Panc1 (cell line): ENCODE data around the gene HYCC2. TPM values are rescaled to one million over a fixed set of nuclear protein-coding genes. Genes with fewer than 3 reads are reported as not detected.

Experiments
- ATAC-seq: fragments of 200-7000 bp; cut with Tn5 transposase; 2 replicates; pipeline ENCODE4 v1.9.1; 2020; ENCODE audit warnings: mild to moderate bottlenecking, moderate library complexity
- BruUV-seq: library from RNA; stranded (reverse); fragments of 400-500 nt; replicated peaks from 2 replicates; lab custom pipeline; 2021; lab: Mats Ljungman, UMichigan
- CTCF ChIA-PET: fragments of 300-600 bp; sonication (Branson Sonifier 250); formaldehyde crosslinking; loops from one replicate; lab custom pipeline; 2022; ENCODE audit warnings: antibody characterized with exemption; lab: Charles Lee
- POLR2A ChIA-PET: fragments of 300-600 bp; sonication (Branson Sonifier 250); formaldehyde crosslinking; loops from one replicate; lab custom pipeline; 2022; ENCODE audit warnings: antibody characterized with exemption; lab: Charles Lee
- DNase-seq: peaks from one replicate; pipeline ENCODE4 v3.0.0-alpha.2; 2010; ENCODE audit warnings: low read depth, low spot score
- H3K27ac ChIP-seq: 2 replicates; pipeline ENCODE4 v1.5.1; 2011; ENCODE audit warnings: mild to moderate bottlenecking, low read length, inconsistent platforms
- H3K27me3 ChIP-seq: fragments of 200-500 bp; sonication (Bioruptor generic); 2 replicates; pipeline ENCODE4 v1.6.0; 2014; ENCODE audit warnings: low read length, inconsistent platforms; ENCODE audit not compliant: control insufficient read depth, insufficient read depth
- H3K36me3 ChIP-seq: fragments of 200-500 bp; sonication (Bioruptor generic); 2 replicates; pipeline ENCODE4 v1.5.1; 2014; ENCODE audit warnings: inconsistent platforms, mild to moderate bottlenecking, low read length, moderate library complexity; ENCODE audit not compliant: control insufficient read depth, insufficient read depth
- H3K4me1 ChIP-seq: 2 replicates; pipeline ENCODE4 v1.5.1; 2011; ENCODE audit warnings: inconsistent platforms, mild to moderate bottlenecking, low read length, moderate library complexity; ENCODE audit not compliant: control insufficient read depth, insufficient read depth
- H3K4me3 ChIP-seq, 2 experiments: 2 replicates each; pipeline ENCODE4 v1.5.1; 2011 to 2012; ENCODE audit warnings: low read depth in 2 of 2, low read length in 2 of 2, mild to moderate bottlenecking in 2 of 2, inconsistent platforms in 1 of 2, moderate library complexity in 1 of 2
- H3K9me3 ChIP-seq: fragments of 200-500 bp; sonication (Bioruptor generic); 2 replicates; pipeline ENCODE4 v1.5.1; 2014; ENCODE audit warnings: low read depth, mild to moderate bottlenecking, inconsistent platforms, low read length, moderate library complexity; ENCODE audit not compliant: control insufficient read depth, insufficient read depth
- CTCF ChIP-seq: fragments of 450-650 bp; IDR thresholded peaks from 2 replicates; pipeline ENCODE4 v1.5.1; 2017; ENCODE audit warnings: mild to moderate bottlenecking
- POLR2AphosphoS5 ChIP-seq: IDR thresholded peaks from 2 replicates; pipeline ENCODE4 v1.6.1; 2012; ENCODE audit warnings: mild to moderate bottlenecking, low read depth, low read length, moderate library complexity
- REST ChIP-seq, 2 experiments: IDR thresholded peaks; 2 replicates each; pipeline ENCODE4 v1.6.1; 2011 to 2012; ENCODE audit warnings: low read depth in 2 of 2, control low read depth in 1 of 2, low read length in 1 of 2, mild to moderate bottlenecking in 1 of 2, moderate library complexity in 1 of 2; ENCODE audit not compliant: insufficient read depth in 1 of 2
- SIN3A ChIP-seq: IDR thresholded peaks from 2 replicates; pipeline ENCODE4 v1.6.1; 2012; ENCODE audit warnings: low read depth, mild to moderate bottlenecking, low read length, moderate library complexity, borderline replicate concordance; ENCODE audit not compliant: insufficient read depth
- TCF7L2 ChIP-seq: IDR thresholded peaks from 2 replicates; pipeline ENCODE4 v1.6.1; 2011; ENCODE audit warnings: mild to moderate bottlenecking, low read depth, low read length, inconsistent platforms
- in situ Hi-C: cut with HindIII; loops from 2 replicates; pipeline ENCODE4 v1.10.0; 2016; ENCODE audit warnings: low sequenced_read_pairs, low pct_unique_long_range_greater_than_20kb
- intact Hi-C: fragments of 100-400 bp; cut with micrococcal nuclease; formaldehyde crosslinking; loops from one replicate; pipeline ENCODE4 v1.10.0; 2022; ENCODE audit not compliant: unreplicated experiment
- total RNA-seq: library from RNA; stranded (reverse); gene quantifications from one replicate; pipeline ENCODE4 v1.2.1, GENCODE V29; 2021; ENCODE audit not compliant: unreplicated experiment

HYCC2 gene
- total RNA-seq, 1 experiment from 2014 or later, result 12.0 TPM

- Histone ChIP-seq H3K36me3 (no peaks in the 10 kb centered on the region), H3K27ac (peak within 1 kb of the TSS; percentile 100), H3K9me3 (no peaks in the 10 kb centered on the region), H3K27me3 (no peaks in the 10 kb centered on the region), H3K4me3 (peak within 1 kb of the TSS; percentile 67 to 84), H3K4me1 (peaks cover 28% of the 10 kb centered on the region)
- no peak for DNase-seq
- in situ Hi-C loops, result no loop called here
- TF ChIP-seq POLR2AphosphoS5, result peak; percentile 69
- TF ChIP-seq CTCF, result no peak
- 0 out of 2 replicates have a peak, but pooled peaks have one; percentile 45 for TF ChIP-seq SIN3A
- TF ChIP-seq TCF7L2, result no peak
- no peak for TF ChIP-seq REST (IDR thresholded peaks at IDR 0.05; ENCODE audit: insufficient read depth in 1 of 2, low read depth in 2 of 2, low read length in 1 of 2)
- CTCF ChIA-PET, result interaction anchor here (0.5 to 1.1 kb wide), 2 partner anchors 38 to 42 kb away, joined by 4 to 6 read pairs; no protein-coding TSS in a partner anchor
- BruUV-seq, result no TSS peak
- peak; percentile 66 for ATAC-seq
- intact Hi-C loops, result no loop called here
- POLR2A ChIA-PET, result interaction anchor here (0.5 to 0.7 kb wide), 4 partner anchors 18 to 152 kb away, joined by 3 to 11 read pairs (median 4); no protein-coding TSS in a partner anchor
Observed at GRCh38 chr2:201116115-201116958, 44.9 kb upstream of the HYCC2 start, which contains the start of gene CFLAR. CFLAR (plus strand) TSS chr2:201116164; CDS start chr2:201129866, 13,702 bp downstream.

- Histone ChIP-seq H3K4me3 (no peak overlapping the region), H3K9me3 (no peaks in the 10 kb centered on the region), H3K27ac (peak overlapping the region; percentile 100), H3K36me3 (no peaks in the 10 kb centered on the region), H3K27me3 (no peaks in the 10 kb centered on the region), H3K4me1 (peaks cover 13% of the 10 kb centered on the region)
- intact Hi-C loops (no loop called here), in situ Hi-C loops (no loop called here)
- ATAC-seq (no peak), DNase-seq (no peak)
- TF ChIP-seq POLR2AphosphoS5 (no peak), TCF7L2 (no peak), REST (IDR thresholded peaks at IDR 0.05; ENCODE audit: insufficient read depth in 1 of 2, low read depth in 2 of 2, low read length in 1 of 2) (no peak), SIN3A (no peak), CTCF (no peak)
- POLR2A ChIA-PET, result no interaction called here
- BruUV-seq, result TSS peak; percentile 88
- CTCF ChIA-PET, result no interaction called here
Observed at GRCh38 chr2:201114846-201115245, 43.4 kb upstream of the HYCC2 start.
